C4-2B (cell line): Measurements from ENCODE around the gene STAM2.

ENCODE experiments used
- CTCF ChIP-seq: fragments of 450-650 bp; conservative IDR thresholded peaks from 2 replicates; pipeline ENCODE4 v1.5.1; 2017; ENCODE audit warnings: mild to moderate bottlenecking
- ZFX ChIP-seq: fragments of 450-650 bp; IDR thresholded peaks from 2 replicates; pipeline ENCODE4 v1.6.1; 2017

DNA sequence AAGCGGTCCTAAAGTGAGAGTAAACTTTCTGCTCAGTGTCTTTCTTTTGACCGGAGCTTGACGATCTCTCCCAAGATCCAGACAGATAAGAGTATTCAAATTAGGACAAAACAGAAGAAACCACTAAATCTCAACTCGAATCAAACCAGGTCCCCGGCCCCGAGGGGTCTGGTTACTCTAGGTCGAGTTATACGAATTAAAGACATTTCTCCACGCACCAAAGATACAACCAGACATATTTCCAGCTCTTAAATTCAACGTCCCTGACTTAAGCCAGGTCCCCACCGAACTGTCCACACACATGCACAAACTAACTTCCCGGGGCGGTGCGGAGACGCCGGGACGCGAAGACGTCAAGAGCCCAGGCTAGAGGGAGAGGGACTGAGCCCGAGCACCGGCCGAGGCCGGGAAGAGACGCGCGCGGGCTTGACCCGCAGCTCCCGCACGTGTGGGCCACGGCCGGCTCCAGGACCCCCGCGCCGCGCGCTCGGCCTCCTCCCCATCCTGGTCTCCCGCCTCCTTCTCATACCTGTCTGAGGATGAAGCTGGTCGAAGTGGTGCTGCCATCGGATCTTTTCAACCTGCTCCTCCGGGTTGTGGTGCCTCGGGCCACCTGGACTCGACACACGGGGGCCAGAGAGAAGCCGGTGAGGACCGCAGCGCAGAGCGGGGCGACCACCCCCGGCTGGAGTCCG is 77.6 kb downstream of the STAM2 start:
- no peak for TF ChIP-seq CTCF
- TF ChIP-seq ZFX, result no peak
